GM18858 (cell line): Measurements from ENCODE around the gene ENTPD8.
"Not testable (repeated sequence)": the region's sequence is repeated elsewhere in the genome, so short reads cannot be mapped to it uniquely, and the experiment has no call there.

Experiments
- ATAC-seq: cut with Tn5 transposase; IDR thresholded peaks from one replicate; pipeline ENCODE4 v1.9.1; 2021; ENCODE audit not compliant: unreplicated experiment

Gene ENTPD8

GRCh38 chr9:137394866-137395665 lies 46.1 kb downstream of the ENTPD8 start:
- ATAC-seq = no peak

- no peak for ATAC-seq
Observed at GRCh38 chr9:137393176-137394150, 47.7 kb downstream of the ENTPD8 start.

- ATAC-seq = no peak
Observed at GRCh38 chr9:137392232-137393007, 48.7 kb downstream of the ENTPD8 start.

GRCh38 chr9:137391411-137391754 lies 49.8 kb downstream of the ENTPD8 start:
- no peak for ATAC-seq

GRCh38 chr9:137390553-137391410 lies 50.4 kb downstream of the ENTPD8 start:
- ATAC-seq = no peak

GRCh38 chr9:137389428-137389746 lies 51.8 kb downstream of the ENTPD8 start:
- no peak for ATAC-seq

GRCh38 chr9:137388589-137389427 lies 52.3 kb downstream of the ENTPD8 start:
- ATAC-seq = no peak

GRCh38 chr9:137387891-137388560 lies 53.1 kb downstream of the ENTPD8 start:
- no peak for ATAC-seq

- no peak for ATAC-seq
Observed at GRCh38 chr9:137387114-137387890, 53.9 kb downstream of the ENTPD8 start.

GRCh38 chr9:137386507-137387113 lies 54.5 kb downstream of the ENTPD8 start:
- ATAC-seq = not testable (repeated sequence)

GRCh38 chr9:137385061-137385655 lies 56.0 kb downstream of the ENTPD8 start:
- ATAC-seq = no peak
